H1 (cell line): Measurements from ENCODE around the gene FCN2.

Experiments used
- BCL11A ChIP-seq, 2 experiments: IDR thresholded peaks; one replicate each; pipeline ENCODE4 v1.6.1; 2011; ENCODE audit warnings: low read depth in 2 of 2, low read length in 2 of 2, mild to moderate bottlenecking in 2 of 2
- BRCA1 ChIP-seq: IDR thresholded peaks from 2 replicates; pipeline ENCODE4 v1.6.1; 2012; ENCODE audit warnings: low read depth, low read length, improper control_type of control experiment
- CREB1 ChIP-seq: IDR thresholded peaks from 2 replicates; pipeline ENCODE4 v1.6.1; 2012; ENCODE audit warnings: inconsistent platforms
- EGR1 ChIP-seq: IDR thresholded peaks from 2 replicates; pipeline ENCODE4 v1.6.1; 2011; ENCODE audit warnings: low read depth, low read length, borderline replicate concordance
- EZH2 ChIP-seq: fragments of 200-600 bp; sonication (generic); IDR thresholded peaks from 2 replicates; pipeline ENCODE4 v1.7.1; 2012; ENCODE audit warnings: low read depth, mild to moderate bottlenecking, moderate library complexity, low read length, inconsistent platforms; ENCODE audit not compliant: severe bottlenecking
- GTF2F1 ChIP-seq: IDR thresholded peaks from 2 replicates; pipeline ENCODE4 v1.6.1; 2012; ENCODE audit warnings: low read depth, low read length, improper control_type of control experiment, borderline replicate concordance
- RAD21 ChIP-seq, 2 experiments: IDR thresholded peaks in 1 of 2; conservative IDR thresholded peaks in 1 of 2; 2 replicates each; pipeline ENCODE4 v1.6.1; 2011; ENCODE audit warnings: low read depth in 2 of 2, low read length in 2 of 2, improper control_type of control experiment in 1 of 2, inconsistent platforms in 1 of 2, mild to moderate bottlenecking in 1 of 2, moderate library complexity in 1 of 2
- SP1 ChIP-seq: IDR thresholded peaks from 2 replicates; pipeline ENCODE4 v1.6.1; 2011; ENCODE audit warnings: low read depth, low read length
- SUZ12 ChIP-seq: fragments of 200-600 bp; sonication (generic); IDR thresholded peaks from 2 replicates; pipeline ENCODE4 v1.6.1; 2012; ENCODE audit warnings: mild to moderate bottlenecking, inconsistent platforms, low read length, moderate library complexity, mixed read lengths
- TAF1 ChIP-seq: IDR thresholded peaks from 2 replicates; pipeline ENCODE4 v1.6.1; 2011; ENCODE audit warnings: mild to moderate bottlenecking, low read depth, low read length
- ZNF274 ChIP-seq: IDR thresholded peaks from 2 replicates; pipeline ENCODE4 v1.7.0; 2012; ENCODE audit warnings: low read length, borderline replicate concordance; ENCODE audit errors: extremely low read depth
- TF ChIP-seq, protein P1 (sequence below), 3 experiments: IDR thresholded peaks; 1 replicate in 2 of 3; 2 replicates in 1 of 3; pipeline versions ENCODE4 v1.5.1 to v1.6.1; 2011; ENCODE audit warnings: low read length in 3 of 3, mild to moderate bottlenecking in 3 of 3, inconsistent platforms in 2 of 3, low read depth in 1 of 3, moderate library complexity in 1 of 3; ENCODE audit not compliant: insufficient read depth in 1 of 3; ENCODE audit errors: control extremely low read depth in 1 of 3
- TF ChIP-seq, protein P2 (sequence below): IDR thresholded peaks from 2 replicates; pipeline ENCODE4 v1.6.1; 2012; ENCODE audit warnings: low read length, inconsistent platforms
- TF ChIP-seq, protein P3 (sequence below): IDR thresholded peaks from 2 replicates; pipeline ENCODE4 v1.6.1; 2011; ENCODE audit warnings: low read length, improper control_type of control experiment

DNA sequence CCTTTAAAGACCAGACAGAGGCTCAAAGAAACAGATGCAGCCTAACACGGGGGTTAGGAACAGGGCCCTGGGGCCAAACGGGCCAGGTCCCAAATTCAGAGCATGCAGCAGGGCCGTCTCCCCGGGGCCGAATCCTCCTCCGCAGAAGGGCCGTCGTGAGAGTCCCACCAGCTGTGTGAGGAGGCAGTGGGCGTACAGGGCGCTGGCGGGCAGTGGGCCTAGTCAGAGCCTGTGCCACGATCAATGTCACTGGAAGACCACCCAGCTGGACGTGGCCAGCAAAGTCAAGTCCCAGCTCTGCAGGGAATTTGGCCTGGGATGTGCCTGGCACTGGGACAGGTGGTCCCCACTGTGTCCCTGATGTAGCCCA, 15.8 kb upstream of the FCN2 start:
- no peak for TF ChIP-seq EGR1
- TF ChIP-seq, protein P1, sequence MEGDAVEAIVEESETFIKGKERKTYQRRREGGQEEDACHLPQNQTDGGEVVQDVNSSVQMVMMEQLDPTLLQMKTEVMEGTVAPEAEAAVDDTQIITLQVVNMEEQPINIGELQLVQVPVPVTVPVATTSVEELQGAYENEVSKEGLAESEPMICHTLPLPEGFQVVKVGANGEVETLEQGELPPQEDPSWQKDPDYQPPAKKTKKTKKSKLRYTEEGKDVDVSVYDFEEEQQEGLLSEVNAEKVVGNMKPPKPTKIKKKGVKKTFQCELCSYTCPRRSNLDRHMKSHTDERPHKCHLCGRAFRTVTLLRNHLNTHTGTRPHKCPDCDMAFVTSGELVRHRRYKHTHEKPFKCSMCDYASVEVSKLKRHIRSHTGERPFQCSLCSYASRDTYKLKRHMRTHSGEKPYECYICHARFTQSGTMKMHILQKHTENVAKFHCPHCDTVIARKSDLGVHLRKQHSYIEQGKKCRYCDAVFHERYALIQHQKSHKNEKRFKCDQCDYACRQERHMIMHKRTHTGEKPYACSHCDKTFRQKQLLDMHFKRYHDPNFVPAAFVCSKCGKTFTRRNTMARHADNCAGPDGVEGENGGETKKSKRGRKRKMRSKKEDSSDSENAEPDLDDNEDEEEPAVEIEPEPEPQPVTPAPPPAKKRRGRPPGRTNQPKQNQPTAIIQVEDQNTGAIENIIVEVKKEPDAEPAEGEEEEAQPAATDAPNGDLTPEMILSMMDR (IDR thresholded peaks at IDR 0.05; ENCODE audit: control extremely low read depth in 1 of 3, insufficient read depth in 1 of 3, low read depth in 1 of 3, low read length in 3 of 3), result no peak
- no peak for TF ChIP-seq BCL11A (IDR thresholded peaks at IDR 0.05; ENCODE audit: low read depth in 2 of 2, low read length in 2 of 2)
- TF ChIP-seq, protein P2, sequence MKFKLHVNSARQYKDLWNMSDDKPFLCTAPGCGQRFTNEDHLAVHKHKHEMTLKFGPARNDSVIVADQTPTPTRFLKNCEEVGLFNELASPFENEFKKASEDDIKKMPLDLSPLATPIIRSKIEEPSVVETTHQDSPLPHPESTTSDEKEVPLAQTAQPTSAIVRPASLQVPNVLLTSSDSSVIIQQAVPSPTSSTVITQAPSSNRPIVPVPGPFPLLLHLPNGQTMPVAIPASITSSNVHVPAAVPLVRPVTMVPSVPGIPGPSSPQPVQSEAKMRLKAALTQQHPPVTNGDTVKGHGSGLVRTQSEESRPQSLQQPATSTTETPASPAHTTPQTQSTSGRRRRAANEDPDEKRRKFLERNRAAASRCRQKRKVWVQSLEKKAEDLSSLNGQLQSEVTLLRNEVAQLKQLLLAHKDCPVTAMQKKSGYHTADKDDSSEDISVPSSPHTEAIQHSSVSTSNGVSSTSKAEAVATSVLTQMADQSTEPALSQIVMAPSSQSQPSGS, result no peak
- TF ChIP-seq TAF1, result no peak
- TF ChIP-seq BRCA1, result no peak
- no peak for TF ChIP-seq RAD21 (IDR thresholded peaks at IDR 0.05 in 1 of 2, conservative IDR thresholded peaks at IDR 0.05 in 1 of 2; ENCODE audit: low read depth in 2 of 2, low read length in 2 of 2)
- TF ChIP-seq SP1, result no peak
- no peak for TF ChIP-seq GTF2F1
- TF ChIP-seq CREB1, result no peak
- no peak for TF ChIP-seq SUZ12
- no peak for TF ChIP-seq EZH2
- TF ChIP-seq, protein P3, sequence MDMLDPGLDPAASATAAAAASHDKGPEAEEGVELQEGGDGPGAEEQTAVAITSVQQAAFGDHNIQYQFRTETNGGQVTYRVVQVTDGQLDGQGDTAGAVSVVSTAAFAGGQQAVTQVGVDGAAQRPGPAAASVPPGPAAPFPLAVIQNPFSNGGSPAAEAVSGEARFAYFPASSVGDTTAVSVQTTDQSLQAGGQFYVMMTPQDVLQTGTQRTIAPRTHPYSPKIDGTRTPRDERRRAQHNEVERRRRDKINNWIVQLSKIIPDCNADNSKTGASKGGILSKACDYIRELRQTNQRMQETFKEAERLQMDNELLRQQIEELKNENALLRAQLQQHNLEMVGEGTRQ, result no peak
- no peak for TF ChIP-seq ZNF274
